D721Med (cell line): ENCODE results near the gene FADS1.

ENCODE experiments used
- DNase-seq: peaks from one replicate; pipeline ENCODE4 v3.0.0; 2011; ENCODE audit warnings: low spot score; ENCODE audit not compliant: insufficient read length
- FAIRE-seq: peaks from 2 replicates; lab custom pipeline; 2011; peaks lifted over from hg19 to GRCh38; lab: Jason Lieb, UNC
- CTCF ChIP-seq: IDR thresholded peaks from 2 replicates; pipeline ENCODE4 v1.5.1; 2012; ENCODE audit warnings: mild to moderate bottlenecking, control low read depth; ENCODE audit not compliant: insufficient read depth; ENCODE audit errors: missing control alignments

Gene FADS1

GRCh38 chr11:61836193-61836592, 19.4 kb upstream of the FADS1 start:
- DNase-seq, result no peak
- no peak for TF ChIP-seq CTCF
- no peak for FAIRE-seq

GRCh38 chr11:61834278-61835048, 17.7 kb upstream of the FADS1 start:
- no peak for TF ChIP-seq CTCF
- DNase-seq (no peak), FAIRE-seq (no peak)

- DNase-seq, result no peak
- no peak for TF ChIP-seq CTCF
- FAIRE-seq, result no peak
These were observed 17.1 kb upstream of the FADS1 start for GRCh38 chr11:61833926-61834277.

GRCh38 chr11:61833471-61833870, 16.7 kb upstream of the FADS1 start:
- DNase-seq (no peak), FAIRE-seq (no peak)
- no peak for TF ChIP-seq CTCF

- no peak for TF ChIP-seq CTCF
- DNase-seq (no peak), FAIRE-seq (no peak)
These were observed 16.0 kb upstream of the FADS1 start for GRCh38 chr11:61832754-61833153.

GRCh38 chr11:61832207-61832606, 15.4 kb upstream of the FADS1 start:
- no peak for FAIRE-seq
- DNase-seq, result no peak
- no peak for TF ChIP-seq CTCF
